Right atrium auricular region (tissue), 2 donors: ENCODE results near the gene PVRIG. TPM values are rescaled to one million over a fixed set of nuclear protein-coding genes. Genes with fewer than 3 reads are reported as not detected.
"Not testable (repeated sequence)": the region's sequence is repeated elsewhere in the genome, so short reads cannot be mapped to it uniquely, and the experiment has no call there.

Experiments used
- DNase-seq: peaks from one replicate; pipeline ENCODE4 v3.0.0-alpha.2; 2019; ENCODE audit warnings: low spot score
- H3K27ac ChIP-seq, 2 donors: fragments of 200-600 bp; sonication (generic); 1 replicate in 1 of 2; 2 replicates in 1 of 2; pipeline ENCODE4 v1.5.1; 2016 to 2019
- H3K27me3 ChIP-seq, 2 donors: fragments of 200-600 bp; sonication (generic); one replicate each; pipeline versions ENCODE4 v1.5.1 to v1.6.0; 2017 to 2019
- H3K36me3 ChIP-seq: fragments of 200-600 bp; sonication (generic); one replicate; pipeline ENCODE4 v1.5.1; 2016
- H3K4me1 ChIP-seq, 2 donors: fragments of 200-600 bp; sonication (generic); one replicate each; pipeline versions ENCODE4 v1.5.1 to v1.6.0; 2017 to 2019
- H3K4me3 ChIP-seq, 2 donors: fragments of 200-600 bp; sonication (generic); 1 replicate in 1 of 2; 2 replicates in 1 of 2; pipeline ENCODE4 v1.5.1; 2017 to 2019; ENCODE audit warnings: mild to moderate bottlenecking in 1 of 2, moderate library complexity in 1 of 2
- H3K9me3 ChIP-seq, 2 donors: fragments of 200-600 bp; sonication (generic); one replicate each; pipeline ENCODE4 v1.5.1; 2019
- CTCF ChIP-seq, 2 donors: fragments of 200-600 bp; sonication (generic); IDR thresholded peaks; one replicate each; pipeline ENCODE4 v1.5.1; 2019; ENCODE audit warnings: antibody characterized with exemption in 2 of 2
- total RNA-seq, 2 donors: library from RNA; depleted of rRNA; stranded (reverse); fragments of >200 nt; gene quantifications; one replicate each; pipeline ENCODE4 v1.1.0, GENCODE V29; 2016

PVRIG gene
- total RNA-seq, 2 donors from 2014 or later, result 0.43 TPM; not detected in 1

- DNase-seq, result no peak
- no peaks in the 10 kb centered on the region for H3K27me3 ChIP-seq
- H3K9me3 ChIP-seq, result no peaks in the 10 kb centered on the region
- peaks cover 0 to 29% of the 10 kb centered on the region in 2 donors for H3K4me1 ChIP-seq
- no peak for TF ChIP-seq CTCF (IDR thresholded peaks at IDR 0.05)
- no peak overlapping the region for H3K27ac ChIP-seq
- no peak overlapping the region for H3K4me3 ChIP-seq
- H3K36me3 ChIP-seq, result no peaks in the 10 kb centered on the region
Measured at GRCh38 chr7:100266576-100267354, 47.0 kb downstream of the PVRIG start.

- Histone ChIP-seq H3K4me3 (no peak overlapping the region), H3K27me3 (no peaks in the 10 kb centered on the region), H3K36me3 (no peaks in the 10 kb centered on the region), H3K9me3 (no peaks in the 10 kb centered on the region), H3K27ac (no peak overlapping the region), H3K4me1 (peaks cover 0 to 34% of the 10 kb centered on the region in 2 donors)
- TF ChIP-seq CTCF (IDR thresholded peaks at IDR 0.05), result no peak
- no peak for DNase-seq
Measured at GRCh38 chr7:100267648-100268047, 47.9 kb downstream of the PVRIG start.

GRCh38 chr7:100268882-100269281 lies 49.1 kb downstream of the PVRIG start:
- H3K4me3 ChIP-seq, DNase-seq, H3K36me3 ChIP-seq, H3K9me3 ChIP-seq, H3K27ac ChIP-seq, H3K27me3 ChIP-seq: not testable (repeated sequence)
- peaks cover 0 to 34% of the 10 kb centered on the region in 2 donors for H3K4me1 ChIP-seq

GRCh38 chr7:100269306-100270045 lies 49.7 kb downstream of the PVRIG start:
- H3K36me3 ChIP-seq, H3K27me3 ChIP-seq, H3K4me3 ChIP-seq, DNase-seq, H3K27ac ChIP-seq, H3K9me3 ChIP-seq: not testable (repeated sequence)
- H3K4me1 ChIP-seq, result peaks cover 0 to 34% of the 10 kb centered on the region in 2 donors

- not testable (repeated sequence) for H3K9me3 ChIP-seq, H3K36me3 ChIP-seq, H3K27me3 ChIP-seq, DNase-seq
- Histone ChIP-seq H3K4me3 (peak overlapping the region in 1 of 2 donors; percentile 82), H3K4me1 (peaks cover 0 to 34% of the 10 kb centered on the region in 2 donors), H3K27ac (peak overlapping the region in 1 of 2 donors; percentile 73)
Measured at GRCh38 chr7:100270046-100270918, 50.5 kb downstream of the PVRIG start.

Other genes with a start within 250 kb of the PVRIG start
- gene AZGP1, start 243.9 kb upstream of the PVRIG start, total RNA-seq, result 10 to 100 TPM; 11.3 to 46.5 TPM
- gene ZKSCAN1, start 204.4 kb upstream of the PVRIG start, total RNA-seq, result 10 to 100 TPM; 19.8 to 20.0 TPM
- 1 to 10 TPM; 6.7 to 7.1 TPM for gene ZSCAN21, start 170.2 kb upstream of the PVRIG start, total RNA-seq
- gene ZNF3, start 138.2 kb upstream of the PVRIG start, total RNA-seq, result 10 to 100 TPM; 11.8 to 16.1 TPM
- 10 to 100 TPM; 46.7 to 64.2 TPM for gene COPS6, start 131.0 kb upstream of the PVRIG start, total RNA-seq
- gene MCM7, start 118.6 kb upstream of the PVRIG start, total RNA-seq, result 10 to 100 TPM in 1 of 2 donors, 1 to 10 TPM in 1; 8.3 to 13.0 TPM
- 10 to 100 TPM; 12.2 to 12.4 TPM for gene AP4M1, start 118.3 kb upstream of the PVRIG start, total RNA-seq
- gene TAF6, start 100.6 kb upstream of the PVRIG start, total RNA-seq, result 10 to 100 TPM; 41.7 to 49.1 TPM
- gene CNPY4, start 100.3 kb upstream of the PVRIG start, total RNA-seq, result 1 to 10 TPM; 6.1 to 6.2 TPM
- gene MBLAC1, start 93.0 kb upstream of the PVRIG start, total RNA-seq, result 1 to 10 TPM; 3.3 to 6.1 TPM
- gene LAMTOR4, start 71.0 kb upstream of the PVRIG start, total RNA-seq, result 100 to 1,000 TPM; 153 to 168 TPM
- 1 to 10 TPM; 5.1 to 8.3 TPM for gene TRAPPC14, start 61.2 kb upstream of the PVRIG start, total RNA-seq
- gene GAL3ST4, start 51.3 kb upstream of the PVRIG start, total RNA-seq, result 1 to 10 TPM; 1.3 to 2.4 TPM
- under 1 TPM in 1 of 2 donors, not detected in 1; 0.12 TPM for gene GPC2, start 42.6 kb upstream of the PVRIG start, total RNA-seq
- gene STAG3, start 42.0 kb upstream of the PVRIG start, total RNA-seq, result not detected
- gene SPDYE3, start 87.8 kb downstream of the PVRIG start, total RNA-seq, result not detected
- gene PILRB, start 138.2 kb downstream of the PVRIG start, total RNA-seq, result 1 to 10 TPM; 9.3 to 9.8 TPM
- gene PILRA, start 153.5 kb downstream of the PVRIG start, total RNA-seq, result 1 to 10 TPM; 2.6 to 6.2 TPM
- 1 to 10 TPM; 2.1 to 8.5 TPM for gene ZCWPW1, start 208.8 kb downstream of the PVRIG start, total RNA-seq
- gene MEPCE, start 209.9 kb downstream of the PVRIG start, total RNA-seq, result 10 to 100 TPM; 12.6 to 21.9 TPM
- 10 to 100 TPM; 18.7 to 20.2 TPM for gene PPP1R35, start 216.5 kb downstream of the PVRIG start, total RNA-seq
- gene SPACDR, start 244.3 kb downstream of the PVRIG start, total RNA-seq, result not detected